DOHH2 (cell line): ENCODE measurements around the gene FAM241A.

Experiments used
- CTCF ChIP-seq: fragments of 200-600 bp; sonication (generic); IDR thresholded peaks from one replicate; pipeline ENCODE4 v1.5.1; 2014; ENCODE audit warnings: antibody characterized with exemption, mild to moderate bottlenecking, low read depth, low read length; ENCODE audit not compliant: poor library complexity, severe bottlenecking
- EZH2phosphoT487 ChIP-seq: fragments of 200-600 bp; sonication (generic); IDR thresholded peaks from 2 replicates; pipeline ENCODE4 v1.6.1; 2017; ENCODE audit warnings: borderline replicate concordance, mild to moderate bottlenecking, antibody characterized with exemption, low read length, moderate library complexity, mixed read lengths

DNA sequence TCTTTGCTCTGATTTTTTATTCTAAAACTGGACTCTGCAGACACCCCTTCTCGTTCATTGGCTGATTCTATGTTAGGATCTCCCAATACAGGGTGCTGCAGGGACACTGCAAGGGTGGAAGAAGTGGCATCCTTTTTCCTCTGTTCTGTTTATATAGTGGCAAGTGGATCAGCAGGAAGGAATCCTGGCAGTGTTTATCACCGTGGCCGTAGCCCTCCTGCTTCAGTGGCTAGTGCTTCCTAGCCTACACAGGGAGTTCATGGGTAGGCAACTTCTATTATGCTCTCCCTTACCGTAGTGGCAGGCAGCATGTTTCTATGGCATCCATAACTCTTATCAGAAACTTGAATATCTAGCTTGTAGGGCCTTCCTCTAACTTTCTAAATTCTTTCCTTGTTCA is 79.9 kb downstream of the FAM241A start:
- TF ChIP-seq CTCF (no peak), EZH2phosphoT487 (no peak)
